ENCODE results near the gene ATP6V0C.

The ATP6V0C gene

GRCh38 chr16:2513405-2514332 lies at the start of gene ATP6V0C:
ATP6V0C (plus strand) TSS chr16:2513952; CDS start chr16:2514104, 152 bp downstream.
- Histone ChIP-seq H3K36me3 (peaks cover 0 to 25% (median 9%) of the 10 kb centered on the region in 11 experiments; a peak in 13 of 22 replicates), H3K4me2 (peak within 1 kb of the TSS; percentile 85 to 100 (median 98)), H3K4me3 (peak within 1 kb of the TSS; percentile 84 to 99 (median 92)), H3K4me1 (peaks cover 68 to 83% (median 78%) of the 10 kb centered on the region in 10 experiments), H4K20me1 (peaks cover 43 to 70% (median 48%) of the 10 kb centered on the region in 11 experiments), H3K27ac (peak within 1 kb of the TSS; percentile 92 to 99 (median 98)), H3K9me3 (replicated peaks in 1 of 11) (no peaks in the 10 kb centered on the region), H3K27me3 (no peaks in the 10 kb centered on the region), H3K9ac (peak within 1 kb of the TSS; percentile 92 to 100 (median 97))
- TF ChIP-seq Cebpa-rat (IDR thresholded peaks at IDR 0.05) = no peak

GRCh38 chr16:2464333-2464732 lies 49.4 kb upstream of the ATP6V0C start:
- no peak for TF ChIP-seq Cebpa-rat (IDR thresholded peaks at IDR 0.05)
- peak overlapping the region in 2 of 11 experiments; percentile 32 to 44; a peak in 2 of 22 replicates for H3K9ac ChIP-seq
- 0 out of 22 replicates have a peak overlapping the region, but pooled peaks of 1 of the 11 experiments have one; percentile 1 for H3K27ac ChIP-seq
- peaks cover 38 to 86% (median 75%) of the 10 kb centered on the region in 10 experiments for H3K4me1 ChIP-seq
- H3K4me2 ChIP-seq = peak overlapping the region in 9 of 11 experiments; percentile 16 to 51 (median 31); a peak in 9 of 22 replicates
- H3K4me3 ChIP-seq = no peak overlapping the region
- H3K9me3 ChIP-seq (replicated peaks in 1 of 11) = no peaks in the 10 kb centered on the region
- peaks cover 0 to 29% (median 0%) of the 10 kb centered on the region in 11 experiments; a peak in 8 of 22 replicates for H3K27me3 ChIP-seq
- peaks cover 0 to 68% (median 20%) of the 10 kb centered on the region in 11 experiments; a peak in 16 of 22 replicates for H4K20me1 ChIP-seq
- peaks cover 0 to 21% (median 0%) of the 10 kb centered on the region in 11 experiments; a peak in 7 of 22 replicates for H3K36me3 ChIP-seq

- H3K4me2 ChIP-seq = peak overlapping the region in 5 of 11 experiments; percentile 17 to 100 (median 100); a peak in 3 of 22 replicates
- no peak overlapping the region for H3K4me3 ChIP-seq
- H3K9ac ChIP-seq = no peak overlapping the region
- peaks cover 0 to 74% (median 22%) of the 10 kb centered on the region in 11 experiments; a peak in 17 of 22 replicates for H4K20me1 ChIP-seq
- H3K27ac ChIP-seq = no peak overlapping the region
- TF ChIP-seq Cebpa-rat (IDR thresholded peaks at IDR 0.05) = no peak
- H3K4me1 ChIP-seq = peaks cover 36 to 91% (median 80%) of the 10 kb centered on the region in 10 experiments
- H3K27me3 ChIP-seq = peaks cover 0 to 44% (median 0%) of the 10 kb centered on the region in 11 experiments; a peak in 8 of 22 replicates
- peaks cover 0 to 20% (median 0%) of the 10 kb centered on the region in 11 experiments; a peak in 7 of 22 replicates for H3K36me3 ChIP-seq
- no peaks in the 10 kb centered on the region for H3K9me3 ChIP-seq (replicated peaks in 1 of 11)
Observed at GRCh38 chr16:2465653-2466415, 47.9 kb upstream of the ATP6V0C start.

GRCh38 chr16:2466667-2467527 lies 46.9 kb upstream of the ATP6V0C start:
- Histone ChIP-seq H4K20me1 (peaks cover 0 to 72% (median 22%) of the 10 kb centered on the region in 11 experiments; a peak in 17 of 22 replicates), H3K4me3 (peak overlapping the region in 9 of 10 experiments; percentile 51 to 69 (median 63); a peak in 15 of 20 replicates), H3K4me1 (peaks cover 36 to 91% (median 79%) of the 10 kb centered on the region in 10 experiments), H3K9me3 (replicated peaks in 1 of 11) (no peaks in the 10 kb centered on the region), H3K9ac (peak overlapping the region in 10 of 11 experiments; percentile 58 to 81 (median 76); a peak in 17 of 22 replicates), H3K27ac (peak overlapping the region in 8 of 11 experiments; percentile 33 to 78 (median 75); a peak in 11 of 22 replicates), H3K4me2 (peak overlapping the region; percentile 96 to 100 (median 100)), H3K36me3 (peaks cover 0 to 9% (median 0%) of the 10 kb centered on the region in 11 experiments; a peak in 5 of 22 replicates), H3K27me3 (peaks cover 0 to 54% (median 0%) of the 10 kb centered on the region in 11 experiments; a peak in 8 of 22 replicates)
- no peak for TF ChIP-seq Cebpa-rat (IDR thresholded peaks at IDR 0.05)

- peaks cover 0 to 62% (median 0%) of the 10 kb centered on the region in 11 experiments; a peak in 8 of 22 replicates for H3K27me3 ChIP-seq
- H3K4me3 ChIP-seq = peak overlapping the region; percentile 51 to 69 (median 62)
- H3K9me3 ChIP-seq (replicated peaks in 1 of 11) = no peaks in the 10 kb centered on the region
- H3K4me1 ChIP-seq = peaks cover 41 to 91% (median 81%) of the 10 kb centered on the region in 10 experiments
- H3K9ac ChIP-seq = peak overlapping the region; percentile 58 to 81 (median 76)
- H3K36me3 ChIP-seq = peaks cover 0 to 1% (median 0%) of the 10 kb centered on the region in 11 experiments; a peak in 4 of 22 replicates
- peak overlapping the region; percentile 96 to 100 (median 100) for H3K4me2 ChIP-seq
- peaks cover 5 to 79% (median 30%) of the 10 kb centered on the region in 11 experiments; a peak in 19 of 22 replicates for H4K20me1 ChIP-seq
- TF ChIP-seq Cebpa-rat (IDR thresholded peaks at IDR 0.05) = no peak
- H3K27ac ChIP-seq = peak overlapping the region in 9 of 11 experiments; percentile 53 to 78 (median 74); a peak in 18 of 22 replicates
Observed at GRCh38 chr16:2467528-2468232, 46.1 kb upstream of the ATP6V0C start.

- peaks cover 0 to 68% (median 0%) of the 10 kb centered on the region in 11 experiments; a peak in 8 of 22 replicates for H3K27me3 ChIP-seq
- no peak for TF ChIP-seq Cebpa-rat (IDR thresholded peaks at IDR 0.05)
- no peaks in the 10 kb centered on the region for H3K9me3 ChIP-seq (replicated peaks in 1 of 11)
- H3K4me2 ChIP-seq = peak overlapping the region; percentile 96 to 100 (median 100)
- peak overlapping the region in 9 of 11 experiments; percentile 53 to 78 (median 74); a peak in 18 of 22 replicates for H3K27ac ChIP-seq
- peak overlapping the region; percentile 58 to 81 (median 76) for H3K9ac ChIP-seq
- H3K4me1 ChIP-seq = peaks cover 47 to 93% (median 84%) of the 10 kb centered on the region in 10 experiments
- peak overlapping the region; percentile 51 to 69 (median 62) for H3K4me3 ChIP-seq
- peaks cover 8 to 85% (median 36%) of the 10 kb centered on the region in 11 experiments; a peak in 19 of 22 replicates for H4K20me1 ChIP-seq
- H3K36me3 ChIP-seq = no peaks in the 10 kb centered on the region
Observed at GRCh38 chr16:2468233-2468724, 45.5 kb upstream of the ATP6V0C start.
